NCI-H526 (cell line): Measurements from ENCODE around the gene ATP8A2.
A peak's percentile ranks its signal among the peaks of the same experiment; 100 is the strongest.

Source experiments
- DNase-seq, 2 experiments: peaks; one replicate each; lab custom pipeline; 2025; lab: John Stamatoyannopoulos, UW

The ATP8A2 gene

DNA sequence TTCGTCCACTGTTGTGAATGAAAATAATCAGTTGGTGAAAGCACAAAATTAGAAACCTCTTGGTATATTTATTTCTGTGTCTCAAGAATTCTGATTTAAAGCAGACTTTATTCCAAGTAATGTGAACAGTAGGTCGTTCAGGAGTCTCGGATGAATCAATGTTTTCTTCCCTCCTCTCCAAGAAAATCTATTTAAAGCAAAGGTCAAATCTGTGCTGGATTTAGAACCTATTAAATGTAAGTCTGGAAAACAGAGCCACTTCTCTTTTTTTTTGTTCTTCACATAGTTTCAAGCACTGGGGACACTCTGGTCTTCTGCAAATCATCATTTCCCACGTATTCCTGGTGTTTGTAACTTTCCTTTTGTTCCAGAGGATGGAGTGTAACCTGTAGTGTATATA, 312.7 kb downstream of the ATP8A2 start:
- DNase-seq, result no peak

DNA sequence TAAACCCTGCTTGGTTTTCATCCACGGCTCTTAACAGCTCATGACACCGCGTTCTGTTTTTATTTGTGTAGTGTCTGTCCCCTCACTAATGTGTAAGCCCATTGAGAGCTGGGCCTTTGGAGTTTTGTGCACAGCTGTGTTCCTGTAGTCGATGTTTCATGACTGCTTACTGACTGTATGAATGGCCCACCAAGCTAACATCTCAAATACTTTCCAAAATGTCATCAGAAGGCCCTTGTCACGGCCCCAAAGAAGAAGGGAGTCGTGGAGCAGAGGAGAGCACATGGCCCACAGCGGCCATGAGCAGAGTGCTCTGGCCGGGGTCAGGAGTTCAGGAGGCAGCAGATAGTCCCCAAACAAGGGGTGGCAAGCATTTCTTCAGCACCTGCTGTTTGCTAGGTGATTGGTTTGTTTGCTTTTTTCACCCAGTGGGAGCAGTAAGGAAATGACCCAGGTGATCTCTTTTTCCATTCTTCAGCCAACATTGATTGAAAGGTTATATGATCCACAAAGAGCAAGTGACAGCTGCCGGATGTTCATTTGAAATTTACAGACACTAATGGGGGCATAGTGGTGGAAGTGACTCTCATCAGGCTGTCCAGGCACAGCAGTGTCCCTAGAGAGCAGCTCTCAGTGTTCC, 315.2 kb downstream of the ATP8A2 start:
- DNase-seq, result peak; percentile 52 to 64

DNA sequence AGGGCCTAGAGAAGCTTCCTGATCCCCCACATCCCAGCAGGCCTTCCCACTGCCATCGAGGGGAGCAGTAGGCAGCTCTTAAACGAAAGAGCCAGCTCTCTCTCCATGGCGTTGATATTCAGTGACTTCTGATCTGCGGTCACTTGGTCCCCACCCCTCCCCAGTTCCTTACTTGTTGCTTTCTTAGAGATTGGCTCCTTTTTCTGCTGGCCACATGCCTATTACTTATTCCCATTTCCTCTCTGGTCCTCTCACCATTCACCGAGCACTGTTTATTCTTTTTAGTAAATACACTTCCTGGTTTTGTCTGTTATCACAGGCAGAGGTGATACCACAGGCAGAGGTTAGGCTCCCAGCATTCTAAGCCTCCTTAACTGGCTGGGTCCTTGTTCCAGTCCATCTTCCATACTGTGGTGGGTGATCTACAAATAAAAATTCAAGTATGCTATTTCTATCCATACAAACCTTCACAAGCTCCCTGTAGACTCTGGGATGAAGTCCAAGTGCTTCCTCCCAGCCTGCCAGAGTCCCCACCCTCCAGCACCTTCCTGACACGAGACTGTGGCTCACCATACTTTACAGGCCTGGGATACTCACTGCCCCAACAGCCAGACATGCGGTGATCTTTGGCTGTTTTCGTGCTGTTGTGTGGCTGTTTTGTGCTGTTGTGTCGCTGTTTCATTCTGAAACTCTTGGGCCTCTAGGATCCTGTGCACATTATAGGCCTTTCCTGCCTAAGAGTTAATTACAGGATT, 315.9 kb downstream of the ATP8A2 start:
- DNase-seq, result peak in 1 of 2 experiments; percentile 28

DNA sequence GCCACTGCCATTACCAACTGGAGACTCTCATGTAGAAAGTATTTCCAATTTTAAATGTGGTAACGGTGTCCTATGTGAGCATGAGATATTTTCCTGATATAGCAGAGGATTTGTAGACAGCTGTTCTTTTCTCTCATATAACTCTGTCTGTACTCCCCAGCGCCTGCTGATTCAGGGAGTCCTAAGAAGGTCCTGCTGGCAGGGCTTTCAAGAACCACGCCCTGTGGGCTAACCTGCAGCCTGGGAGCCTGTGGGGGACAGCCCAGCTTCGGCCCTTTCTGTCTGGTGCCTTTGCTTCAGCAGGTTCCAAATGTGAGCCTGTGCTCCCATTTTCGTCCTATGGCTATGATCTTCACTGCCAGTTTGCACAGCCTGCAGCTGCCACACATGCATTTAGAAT, 316.8 kb downstream of the ATP8A2 start:
- peak in 1 of 2 experiments; percentile 19 for DNase-seq

DNA sequence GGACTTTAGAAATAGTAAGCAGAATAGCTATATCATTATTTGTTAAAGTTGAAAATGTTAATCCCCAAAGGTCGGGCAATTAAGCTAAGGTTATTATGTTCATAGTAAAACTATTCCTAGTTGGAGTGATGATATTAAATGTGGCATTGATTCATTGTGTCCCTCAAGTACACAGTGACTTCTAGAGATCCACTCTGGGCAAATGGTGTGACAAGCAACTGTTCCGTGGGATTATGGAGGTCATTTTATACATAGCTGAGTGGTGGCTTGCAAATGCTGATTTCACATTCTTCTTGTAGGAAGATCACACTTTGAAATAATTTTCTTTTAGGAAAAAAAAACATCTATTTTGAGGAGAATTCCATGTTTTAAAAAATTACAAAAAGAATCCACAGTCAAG, 317.8 kb downstream of the ATP8A2 start:
- DNase-seq, result no peak

DNA sequence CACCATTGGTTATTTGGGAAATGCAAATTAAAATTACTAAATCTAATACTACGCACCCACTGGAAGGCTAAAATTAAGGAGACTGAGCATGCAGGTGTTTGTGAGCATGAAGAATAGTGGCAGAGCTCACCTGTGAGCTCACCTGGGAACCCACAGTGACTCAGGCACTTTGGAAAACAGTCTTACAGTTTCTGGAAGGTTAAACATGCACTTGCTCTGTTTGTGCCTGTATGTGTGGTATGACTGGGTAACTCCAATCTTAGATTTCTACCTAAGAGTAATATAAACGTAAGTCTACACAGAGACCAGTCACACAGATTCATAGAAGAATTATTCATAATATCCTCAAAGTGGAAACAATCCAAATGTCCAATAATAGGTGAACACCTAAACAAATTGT, 318.8 kb downstream of the ATP8A2 start:
- no peak for DNase-seq

DNA sequence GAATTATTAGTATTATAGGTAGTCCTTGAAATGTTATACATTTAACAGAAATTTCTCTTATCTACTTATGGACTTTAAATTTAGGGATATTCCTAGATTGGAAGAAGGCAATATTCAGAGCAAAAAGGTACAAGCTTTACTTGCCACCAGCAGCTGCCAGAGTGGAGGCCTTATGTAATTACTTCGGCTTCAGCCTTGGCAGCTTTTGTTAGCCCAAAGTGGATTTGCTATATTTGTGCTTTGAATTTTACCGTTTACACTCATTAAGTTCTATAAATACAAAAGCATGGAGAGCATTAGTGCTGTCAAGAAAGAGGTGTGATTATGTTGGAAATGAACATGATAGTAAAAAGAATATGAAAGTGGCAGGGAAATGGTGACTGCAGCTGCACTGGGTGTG, 319.9 kb downstream of the ATP8A2 start:
- DNase-seq, result no peak

DNA sequence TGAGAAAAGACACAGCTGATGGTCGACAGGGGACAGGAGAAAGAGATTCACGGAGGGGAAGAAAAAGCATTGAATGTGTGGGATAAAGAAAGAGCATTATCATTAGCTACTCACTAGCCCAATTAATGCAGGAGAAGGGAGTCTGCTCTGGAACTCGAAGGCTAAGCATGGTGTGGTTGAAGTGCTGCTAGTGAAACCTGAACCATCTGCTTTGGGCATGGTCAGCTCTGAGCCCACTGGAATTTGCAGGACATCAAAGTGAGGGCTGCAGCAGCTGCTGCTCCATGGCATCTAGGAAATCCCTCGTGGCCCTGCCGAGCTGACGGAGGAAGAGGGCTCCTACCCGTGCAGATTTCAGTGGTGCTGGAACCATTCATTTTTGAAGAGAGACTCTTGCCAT, 320.3 kb downstream of the ATP8A2 start:
- DNase-seq, result no peak

DNA sequence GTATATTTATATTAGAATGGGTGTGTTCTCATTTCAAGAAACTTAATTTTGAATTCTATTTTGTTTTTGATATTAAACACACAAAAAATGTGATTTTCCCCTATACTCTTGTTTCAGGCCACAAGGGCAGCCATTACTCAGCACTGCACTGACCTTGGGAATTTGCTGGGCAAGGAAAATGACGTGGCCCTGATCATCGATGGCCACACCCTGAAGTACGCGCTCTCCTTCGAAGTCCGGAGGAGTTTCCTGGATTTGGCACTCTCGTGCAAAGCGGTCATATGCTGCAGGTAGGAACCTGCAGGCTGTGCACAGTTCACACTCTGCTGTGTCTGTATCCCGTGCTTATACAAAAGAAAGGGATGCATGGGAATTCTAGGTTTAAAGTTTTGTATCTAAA, 327.3 kb downstream of the ATP8A2 start:
- no peak for DNase-seq

DNA sequence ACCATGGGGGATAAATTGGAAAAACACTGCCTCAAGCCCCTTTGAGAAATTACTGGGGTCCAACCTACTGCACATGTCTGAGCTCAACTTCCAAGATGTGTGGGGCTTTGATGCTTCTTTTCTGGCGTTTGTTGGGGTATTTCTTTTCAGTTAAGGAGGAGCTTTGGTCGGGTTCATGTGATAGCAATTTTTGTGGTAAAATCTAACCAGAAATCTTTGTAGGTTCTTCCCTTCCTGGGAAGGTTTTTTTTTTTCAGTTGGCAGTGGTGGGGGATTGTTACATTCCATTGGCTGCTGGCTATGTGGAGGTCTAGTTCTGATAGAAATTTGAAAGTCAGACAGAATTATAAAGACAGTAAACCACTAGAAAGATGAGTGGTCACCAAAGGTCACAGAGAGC, 327.8 kb downstream of the ATP8A2 start:
- no peak for DNase-seq

DNA sequence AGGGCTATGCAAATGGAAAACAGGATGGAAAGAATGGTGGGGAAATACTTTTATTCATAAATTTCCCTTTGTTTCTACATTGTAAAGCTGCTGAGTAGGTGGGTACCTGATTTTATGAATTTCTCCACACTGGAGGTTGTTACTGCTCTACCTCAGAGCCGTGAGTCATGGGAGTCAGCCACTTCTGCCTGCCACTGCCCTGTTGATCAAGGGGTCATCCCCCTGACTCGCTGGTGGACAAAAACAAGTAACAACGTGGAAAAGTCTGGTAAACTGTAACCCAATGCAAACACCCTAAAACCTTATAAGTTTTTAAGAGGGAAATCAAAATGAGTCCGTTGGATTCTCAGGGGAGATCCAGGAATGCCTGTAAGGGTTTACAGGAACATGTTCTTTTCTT, 329.5 kb downstream of the ATP8A2 start:
- DNase-seq, result no peak

DNA sequence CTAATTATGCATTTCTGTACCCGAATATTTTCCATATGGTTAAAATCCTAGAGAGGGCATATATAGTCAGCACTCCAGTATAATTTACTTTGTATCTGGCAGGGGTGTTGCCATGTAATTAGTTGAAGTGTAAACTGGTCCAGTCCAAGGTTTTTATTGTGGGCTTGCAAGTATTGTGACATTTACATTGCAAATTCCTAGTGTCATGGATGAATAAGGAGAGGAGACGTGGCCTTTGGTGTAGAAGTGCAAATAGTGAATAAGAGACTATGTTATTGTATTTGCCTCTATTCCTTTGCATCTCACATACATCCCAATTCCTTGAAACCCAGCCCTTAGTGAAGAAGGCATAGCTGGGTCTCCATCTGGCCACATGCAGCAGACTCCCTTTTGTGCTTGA, 330.6 kb downstream of the ATP8A2 start:
- DNase-seq, result peak; percentile 92 to 95

DNA sequence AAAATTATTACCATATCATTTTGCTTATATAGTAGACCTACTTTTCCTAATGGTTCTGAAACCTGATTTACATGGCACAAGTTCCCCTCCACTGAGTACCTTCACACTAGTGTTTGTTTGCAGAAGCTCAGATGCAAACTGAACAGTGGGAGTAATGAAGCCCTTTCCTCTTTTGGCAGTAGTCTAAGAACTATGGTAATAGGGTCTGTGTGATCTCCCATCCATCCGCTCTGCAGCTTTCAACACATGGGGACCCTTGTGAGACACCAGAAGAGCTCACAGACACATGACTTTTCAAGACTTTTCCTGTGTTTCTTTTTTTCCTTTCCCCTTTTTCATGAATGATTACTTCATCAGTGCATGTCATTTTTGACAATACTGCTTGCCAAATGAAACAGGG, 336.0 kb downstream of the ATP8A2 start:
- peak; percentile 90 to 94 for DNase-seq

DNA sequence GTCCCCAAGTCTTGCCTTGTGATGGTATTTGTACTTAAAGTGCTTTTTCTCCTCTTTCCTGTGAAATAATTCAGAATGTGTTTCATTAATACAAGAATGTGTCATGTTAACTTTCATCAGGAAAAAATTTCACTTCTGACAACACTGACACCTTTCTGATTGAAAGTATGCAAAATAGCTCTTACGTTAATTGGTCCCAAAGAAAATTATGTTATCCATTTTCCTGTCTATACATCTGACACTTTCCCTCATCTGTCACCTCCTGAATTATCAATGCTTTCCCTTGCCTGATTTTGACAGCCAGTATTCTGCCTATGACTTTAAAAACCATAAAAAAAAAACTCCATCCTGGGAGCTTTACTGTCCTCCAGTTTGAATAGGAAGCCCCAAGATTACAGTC, 336.5 kb downstream of the ATP8A2 start:
- no peak for DNase-seq

DNA sequence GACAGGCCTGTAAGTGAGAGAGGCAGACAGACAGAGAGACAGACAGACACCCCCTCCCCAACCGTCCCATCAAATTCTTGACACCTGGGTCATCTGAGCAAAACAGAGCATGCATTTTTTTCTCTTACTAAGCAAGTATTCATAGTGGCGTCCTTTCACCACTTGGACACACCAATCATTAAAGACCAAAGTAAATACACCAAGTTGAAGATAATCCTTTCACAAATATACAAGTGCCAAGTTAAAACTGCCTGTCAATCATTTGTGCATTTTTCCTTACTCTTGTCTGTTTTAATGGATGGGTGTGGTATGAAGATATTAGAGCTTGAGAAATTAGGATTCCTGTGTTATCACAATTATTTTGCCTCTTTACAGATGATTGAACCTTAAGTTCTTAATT, 337.3 kb downstream of the ATP8A2 start:
- DNase-seq, result no peak

DNA sequence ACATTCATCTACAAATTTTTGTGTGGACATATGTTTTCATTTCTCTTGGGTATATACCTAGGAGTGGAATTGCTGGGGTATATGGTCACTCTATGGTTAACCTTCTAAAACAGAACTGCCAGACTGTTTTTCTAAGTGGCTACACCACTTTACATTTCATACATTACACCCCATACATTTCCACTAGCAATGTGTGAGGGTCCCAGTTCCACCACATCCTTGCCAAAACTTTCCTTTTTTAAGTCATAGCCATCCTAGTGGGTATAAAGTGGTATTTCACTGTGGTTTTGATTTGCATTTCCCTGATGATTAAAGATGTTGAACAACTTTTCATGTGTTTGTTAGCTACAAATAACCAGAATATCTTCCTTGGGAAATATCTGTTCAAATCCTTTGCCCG, 344.0 kb downstream of the ATP8A2 start:
- DNase-seq, result no peak

DNA sequence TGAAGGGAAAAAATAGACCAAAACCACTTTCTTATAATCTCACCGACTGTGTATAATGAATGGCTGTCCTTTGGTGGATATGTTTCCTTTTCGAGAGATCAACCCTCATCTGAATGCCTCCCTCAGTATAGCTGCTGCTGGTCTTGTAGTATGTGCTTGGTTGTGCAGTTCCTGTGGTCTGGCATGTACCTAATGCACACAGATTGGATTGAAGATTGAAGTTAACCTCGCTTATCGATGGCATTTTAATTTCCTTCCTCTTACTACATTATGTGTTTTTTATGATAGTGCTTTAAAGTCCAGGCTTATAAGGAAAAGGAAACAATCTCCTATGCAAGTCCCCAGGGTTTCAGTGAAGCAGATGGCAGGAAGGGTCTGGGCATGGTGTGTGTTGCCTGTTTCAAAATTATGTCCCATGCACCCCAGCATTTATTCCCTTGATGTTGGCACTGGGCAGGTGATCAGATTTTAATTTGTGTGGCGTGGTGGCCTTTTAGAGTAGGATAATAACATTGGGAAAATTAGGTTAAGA, 346.0 kb downstream of the ATP8A2 start:
- no peak for DNase-seq

DNA sequence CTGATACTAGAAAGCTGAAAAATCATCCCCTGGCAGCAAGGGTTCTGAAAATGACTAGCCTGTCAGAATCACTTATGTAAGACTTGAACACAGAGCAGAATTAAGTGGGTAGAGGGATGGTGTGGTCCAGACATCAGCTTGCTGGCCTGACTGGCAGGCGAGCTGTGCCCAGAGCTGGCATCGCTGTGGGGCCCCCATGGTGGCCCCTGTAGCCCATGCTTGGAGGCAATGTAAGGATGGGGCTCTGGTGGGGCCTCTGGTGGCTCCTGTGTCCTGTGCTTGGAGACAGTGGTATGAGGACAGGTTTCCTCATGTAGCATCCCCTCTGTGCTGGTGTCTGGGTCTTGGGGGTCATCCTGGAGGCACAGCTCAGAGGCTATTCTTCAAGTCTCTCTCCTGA, 347.9 kb downstream of the ATP8A2 start:
- no peak for DNase-seq

DNA sequence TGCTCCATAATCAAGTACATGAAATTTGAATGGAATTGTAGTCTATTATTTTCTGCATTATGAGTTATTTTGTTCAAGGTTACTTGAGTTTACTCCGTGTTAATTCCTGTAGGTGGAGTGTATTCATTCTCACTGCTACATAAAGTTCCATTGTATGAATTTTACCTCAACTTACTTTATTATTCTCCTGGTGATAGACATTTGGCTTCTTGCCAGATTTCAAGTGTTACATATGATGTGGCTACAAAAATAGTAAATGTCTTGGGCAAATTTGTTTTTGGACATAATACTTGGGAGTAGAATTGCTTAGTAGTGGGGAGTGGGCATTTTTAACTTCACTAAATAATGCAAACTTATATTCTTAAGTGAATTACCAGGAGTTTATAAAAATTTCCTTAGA, 351.1 kb downstream of the ATP8A2 start:
- DNase-seq, result no peak

DNA sequence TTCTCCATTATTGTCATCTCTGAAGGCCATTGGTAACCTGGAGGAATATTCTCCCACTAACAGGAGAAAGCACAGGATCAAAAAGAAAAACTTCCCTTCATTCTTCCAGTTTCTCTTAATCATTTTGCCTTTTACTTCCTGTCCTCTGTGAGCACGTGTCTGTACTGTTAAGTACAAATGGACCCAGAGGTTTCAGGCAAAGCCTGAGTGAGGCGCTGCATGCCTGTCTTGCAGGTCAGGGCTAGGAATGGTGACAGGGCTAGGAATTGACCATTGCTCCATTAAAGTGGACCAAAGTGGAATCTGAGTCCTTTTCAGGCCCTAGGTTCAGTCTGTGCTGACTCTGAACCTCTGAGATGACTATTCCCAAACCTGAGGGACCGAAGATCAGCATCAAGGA, 353.3 kb downstream of the ATP8A2 start:
- DNase-seq, result no peak

DNA sequence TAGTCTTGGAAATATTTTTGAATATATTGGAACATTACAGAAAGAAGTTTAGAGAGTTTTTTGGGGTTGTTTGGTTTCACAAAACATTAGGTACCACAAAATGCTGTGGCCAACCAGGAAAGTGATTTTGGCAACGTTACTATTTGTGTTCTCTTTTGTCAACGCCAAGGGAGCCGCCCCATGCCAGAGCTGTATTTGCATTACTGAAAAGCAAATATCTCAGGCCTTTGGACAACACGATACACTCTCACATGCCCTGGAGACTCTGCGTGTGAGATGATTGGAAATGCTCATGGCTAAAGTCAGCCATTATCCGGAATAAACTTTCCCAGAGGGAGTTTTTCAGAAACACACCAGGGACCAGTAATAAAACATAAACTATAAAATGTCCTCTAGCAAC, 355.5 kb downstream of the ATP8A2 start:
- peak; percentile 43 to 76 for DNase-seq

DNA sequence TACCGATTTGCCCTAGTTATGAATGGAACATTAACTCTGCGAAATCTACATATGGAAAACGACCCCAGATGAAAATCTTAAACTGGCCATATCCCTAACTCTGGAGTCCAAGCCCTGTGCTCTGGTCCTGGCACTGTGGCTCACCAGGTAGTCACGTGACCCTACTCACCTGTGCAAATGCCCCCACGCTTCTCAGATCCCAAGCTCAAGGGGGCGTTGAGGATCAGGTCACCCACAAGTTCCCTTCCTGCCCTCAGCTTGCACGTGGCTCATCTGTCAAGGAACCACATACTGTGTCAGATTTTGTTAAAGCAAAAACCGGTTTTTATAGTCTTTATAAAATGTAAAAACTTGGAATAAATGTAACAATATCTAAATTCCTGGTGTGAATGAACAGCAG, 356.0 kb downstream of the ATP8A2 start:
- DNase-seq, result no peak

DNA sequence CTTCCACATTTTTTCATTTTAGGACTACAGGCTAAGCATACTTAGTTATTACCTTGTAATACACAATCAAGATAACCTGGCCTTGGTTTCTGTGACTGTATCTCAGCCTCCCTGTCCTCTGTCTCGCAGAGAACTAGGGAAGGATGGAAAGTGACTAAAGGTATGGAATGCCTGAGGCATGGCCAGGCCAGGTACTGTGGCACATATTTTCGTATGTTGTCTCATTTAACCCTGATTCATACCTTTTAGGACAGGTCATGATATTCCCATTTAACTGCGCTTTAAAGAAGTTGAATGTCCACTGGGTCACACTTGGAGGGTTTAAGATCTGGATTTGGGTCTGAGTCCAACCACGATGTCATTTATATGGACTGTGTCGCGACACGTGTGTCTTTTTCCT, 357.4 kb downstream of the ATP8A2 start:
- no peak for DNase-seq

DNA sequence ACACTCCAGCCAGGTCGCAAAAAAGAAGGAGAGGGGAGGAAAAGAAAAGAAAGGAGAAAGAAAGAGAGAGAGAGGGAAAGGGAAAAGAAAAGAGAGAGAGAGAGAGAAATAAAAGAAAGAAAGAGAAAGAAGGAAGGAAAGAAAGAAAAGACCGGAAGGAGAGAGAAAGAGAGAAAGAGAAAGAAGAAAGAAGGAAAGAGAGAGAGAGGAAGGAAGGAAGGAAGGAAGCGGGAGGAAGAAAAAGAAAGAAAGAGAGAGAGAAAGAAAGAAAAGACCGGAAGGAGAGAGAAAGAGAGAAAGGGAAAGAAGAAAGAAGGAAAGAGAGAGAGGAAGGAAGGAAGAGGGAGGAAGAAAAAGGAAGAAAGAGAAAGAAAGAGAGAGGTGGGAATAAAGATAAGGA, 359.3 kb downstream of the ATP8A2 start:
- no peak for DNase-seq
